Lower leg skin (tissue), 3 donors: ENCODE data around the gene TMEM218.

Experiments
- POLR2A ChIP-seq, 2 donors: fragments of 450-650 bp; IDR thresholded peaks; one replicate each; pipeline ENCODE4 v1.6.1; 2016 to 2017; ENCODE audit warnings: antibody characterized with exemption in 2 of 2, mild to moderate bottlenecking in 1 of 2, moderate library complexity in 1 of 2
- TF ChIP-seq, protein P1 (sequence below), 3 donors: fragments of 450-650 bp; IDR thresholded peaks; one replicate each; pipeline ENCODE4 v1.5.1; 2016; ENCODE audit warnings: antibody characterized with exemption in 3 of 3, mild to moderate bottlenecking in 3 of 3, moderate library complexity in 2 of 3

DNA sequence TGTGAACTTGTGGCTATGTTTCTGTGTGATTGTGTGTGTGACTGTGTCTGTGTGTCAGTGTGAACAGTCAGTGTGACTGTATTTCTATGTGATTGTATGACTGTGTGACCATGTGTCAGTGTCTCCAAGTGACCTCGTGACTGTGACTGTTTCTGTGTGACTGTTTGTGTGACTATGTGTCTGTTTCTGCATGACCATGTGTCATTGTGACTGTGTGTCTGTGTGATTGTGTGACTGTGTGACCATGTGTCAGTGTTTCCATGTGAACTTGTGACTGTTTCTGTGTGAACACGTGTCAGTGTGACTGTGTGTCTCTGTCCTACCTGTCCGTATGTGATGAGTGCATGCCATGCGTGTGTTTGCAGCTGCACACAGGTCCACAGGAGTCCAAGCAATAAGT lies 44.3 kb upstream of the TMEM218 start:
- TF ChIP-seq POLR2A (IDR thresholded peaks at IDR 0.05): no peak
- TF ChIP-seq, protein P1, sequence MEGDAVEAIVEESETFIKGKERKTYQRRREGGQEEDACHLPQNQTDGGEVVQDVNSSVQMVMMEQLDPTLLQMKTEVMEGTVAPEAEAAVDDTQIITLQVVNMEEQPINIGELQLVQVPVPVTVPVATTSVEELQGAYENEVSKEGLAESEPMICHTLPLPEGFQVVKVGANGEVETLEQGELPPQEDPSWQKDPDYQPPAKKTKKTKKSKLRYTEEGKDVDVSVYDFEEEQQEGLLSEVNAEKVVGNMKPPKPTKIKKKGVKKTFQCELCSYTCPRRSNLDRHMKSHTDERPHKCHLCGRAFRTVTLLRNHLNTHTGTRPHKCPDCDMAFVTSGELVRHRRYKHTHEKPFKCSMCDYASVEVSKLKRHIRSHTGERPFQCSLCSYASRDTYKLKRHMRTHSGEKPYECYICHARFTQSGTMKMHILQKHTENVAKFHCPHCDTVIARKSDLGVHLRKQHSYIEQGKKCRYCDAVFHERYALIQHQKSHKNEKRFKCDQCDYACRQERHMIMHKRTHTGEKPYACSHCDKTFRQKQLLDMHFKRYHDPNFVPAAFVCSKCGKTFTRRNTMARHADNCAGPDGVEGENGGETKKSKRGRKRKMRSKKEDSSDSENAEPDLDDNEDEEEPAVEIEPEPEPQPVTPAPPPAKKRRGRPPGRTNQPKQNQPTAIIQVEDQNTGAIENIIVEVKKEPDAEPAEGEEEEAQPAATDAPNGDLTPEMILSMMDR (IDR thresholded peaks at IDR 0.05): no peak
